ENCODE data around the gene CYB561A3. TPM values are rescaled to one million over a fixed set of nuclear protein-coding genes. Genes with fewer than 3 reads are reported as not detected.

CYB561A3 gene
- total RNA-seq, 1 experiment from 2014 or later, result 21.7 TPM

DNA sequence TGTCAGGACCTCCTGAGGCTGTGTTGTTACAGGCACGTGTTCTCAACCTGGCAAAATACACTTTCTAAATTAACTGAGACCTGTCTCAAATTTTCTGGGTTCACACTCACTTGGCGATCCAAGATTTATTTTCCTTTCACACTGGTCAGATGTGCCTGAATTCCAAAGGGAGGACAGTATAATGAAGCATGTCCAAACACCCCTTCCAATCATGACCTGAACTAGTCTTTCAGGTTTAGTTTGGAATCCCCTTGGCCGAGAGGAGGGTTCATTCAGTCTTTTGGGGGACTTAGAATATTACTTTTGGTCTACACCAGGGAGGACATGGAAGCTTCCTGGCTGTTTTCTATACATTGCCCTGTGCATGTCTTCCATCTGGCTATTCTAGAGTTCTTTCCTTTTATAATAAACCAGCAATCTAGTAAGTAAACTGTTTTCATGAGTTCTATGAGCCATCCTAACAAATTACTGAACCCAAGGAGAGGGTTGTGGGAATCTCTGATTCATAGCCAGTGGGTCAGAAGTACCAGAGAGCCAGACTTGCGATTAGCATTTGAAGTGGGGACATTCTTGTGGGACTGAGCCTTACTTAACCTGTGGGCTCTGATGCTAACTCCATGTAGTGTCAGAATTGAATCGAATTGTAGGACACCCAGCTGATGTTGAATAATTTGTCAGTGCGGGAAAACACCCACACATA, 15.9 kb upstream of the CYB561A3 start:
- Histone ChIP-seq H2BK15ac (ENCODE audit: low read depth, low read length) (no peak overlapping the region), H3K9ac (ENCODE audit: extremely low read depth, insufficient read length, low read length) (no peak overlapping the region), H3K14ac (ENCODE audit: insufficient read depth, low read length) (no peak overlapping the region), H3K23me2 (ENCODE audit: insufficient read length, low read depth, low read length, poor library complexity, severe bottlenecking) (no peaks in the 10 kb centered on the region), H3K4me1 (ENCODE audit: insufficient read depth, low read length) (no peaks in the 10 kb centered on the region), H2BK20ac (ENCODE audit: low read depth, low read length, poor library complexity, severe bottlenecking) (no peak overlapping the region), H2BK5ac (ENCODE audit: insufficient read length, low read length) (no peak overlapping the region), H3K9me3 (ENCODE audit: control insufficient read depth, low read depth, low read length) (peaks cover 15% of the 10 kb centered on the region), H3K56ac (ENCODE audit: insufficient read length, low read depth, low read length) (no peak overlapping the region), H2BK12ac (ENCODE audit: insufficient read length, low read depth, low read length) (no peak overlapping the region), H2AK5ac (ENCODE audit: insufficient read length, low read length) (no peak overlapping the region), H3K18ac (ENCODE audit: insufficient read length, low read depth, low read length) (no peak overlapping the region), H2AFZ (ENCODE audit: low read length) (no peak overlapping the region), H4K91ac (ENCODE audit: insufficient read length, low read depth, low read length) (no peak overlapping the region), H3K79me2 (ENCODE audit: insufficient read depth, low read length) (no peaks in the 10 kb centered on the region), H3K79me1 (ENCODE audit: insufficient read depth, low read depth, low read length, poor library complexity, severe bottlenecking) (no peaks in the 10 kb centered on the region), H4K5ac (ENCODE audit: insufficient read length, low read depth, low read length) (no peak overlapping the region), H4K20me1 (ENCODE audit: control insufficient read depth, insufficient read depth, insufficient read length) (no peaks in the 10 kb centered on the region), H2BK120ac (ENCODE audit: low read depth, low read length, poor library complexity, severe bottlenecking) (no peak overlapping the region), H3T11ph (ENCODE audit: low read length) (no peak overlapping the region), H3K27ac (ENCODE audit: insufficient read length, low read depth, low read length) (no peak overlapping the region), H3K4ac (ENCODE audit: low read depth, low read length) (no peak overlapping the region), H4K8ac (replicated peaks; ENCODE audit: insufficient read length, low read depth, low read length) (no peak overlapping the region), H3K23ac (ENCODE audit: insufficient read length, low read depth, low read length) (no peak overlapping the region), H3K27me3 (ENCODE audit: insufficient read depth, low read length) (no peaks in the 10 kb centered on the region), H3K4me2 (ENCODE audit: insufficient read depth, insufficient read length, low read length) (no peak overlapping the region)
- Mint-ChIP-seq H3K36me3 (ENCODE audit: insufficient read depth in 1 of 3, low read depth in 3 of 3) (peaks cover 32 to 45% (median 43%) of the 10 kb centered on the region in 3 experiments), H3K4me1 (peaks cover 2 to 12% of the 10 kb centered on the region in 2 experiments; a peak in 3 of 4 replicates), H3K9me3 (peaks cover 21 to 23% of the 10 kb centered on the region in 2 experiments), H3K27me3 (ENCODE audit: low read depth) (no peaks in the 10 kb centered on the region), H3K27ac (peak overlapping the region in 2 of 3 experiments; percentile 6 to 47; a peak in 1 of 7 replicates), H3K4me3 (no peak overlapping the region)
- no peak for DNase-seq
- no CpG with 5 or more reads among the region's 6 CpGs for WGBS (ENCODE audit: extremely low coverage, insufficient read length, low lambda C conversion rate)
- TF ChIP-seq, protein P1, sequence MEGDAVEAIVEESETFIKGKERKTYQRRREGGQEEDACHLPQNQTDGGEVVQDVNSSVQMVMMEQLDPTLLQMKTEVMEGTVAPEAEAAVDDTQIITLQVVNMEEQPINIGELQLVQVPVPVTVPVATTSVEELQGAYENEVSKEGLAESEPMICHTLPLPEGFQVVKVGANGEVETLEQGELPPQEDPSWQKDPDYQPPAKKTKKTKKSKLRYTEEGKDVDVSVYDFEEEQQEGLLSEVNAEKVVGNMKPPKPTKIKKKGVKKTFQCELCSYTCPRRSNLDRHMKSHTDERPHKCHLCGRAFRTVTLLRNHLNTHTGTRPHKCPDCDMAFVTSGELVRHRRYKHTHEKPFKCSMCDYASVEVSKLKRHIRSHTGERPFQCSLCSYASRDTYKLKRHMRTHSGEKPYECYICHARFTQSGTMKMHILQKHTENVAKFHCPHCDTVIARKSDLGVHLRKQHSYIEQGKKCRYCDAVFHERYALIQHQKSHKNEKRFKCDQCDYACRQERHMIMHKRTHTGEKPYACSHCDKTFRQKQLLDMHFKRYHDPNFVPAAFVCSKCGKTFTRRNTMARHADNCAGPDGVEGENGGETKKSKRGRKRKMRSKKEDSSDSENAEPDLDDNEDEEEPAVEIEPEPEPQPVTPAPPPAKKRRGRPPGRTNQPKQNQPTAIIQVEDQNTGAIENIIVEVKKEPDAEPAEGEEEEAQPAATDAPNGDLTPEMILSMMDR (conservative IDR thresholded peaks at IDR 0.05), result no peak
